ENCODE measurements around the gene RAMAC. TPM values are rescaled to one million over a fixed set of nuclear protein-coding genes. Genes with fewer than 3 reads are reported as not detected.

RAMAC gene
- total RNA-seq, 1 donor from 2014 or later, result 23.6 TPM

DNA sequence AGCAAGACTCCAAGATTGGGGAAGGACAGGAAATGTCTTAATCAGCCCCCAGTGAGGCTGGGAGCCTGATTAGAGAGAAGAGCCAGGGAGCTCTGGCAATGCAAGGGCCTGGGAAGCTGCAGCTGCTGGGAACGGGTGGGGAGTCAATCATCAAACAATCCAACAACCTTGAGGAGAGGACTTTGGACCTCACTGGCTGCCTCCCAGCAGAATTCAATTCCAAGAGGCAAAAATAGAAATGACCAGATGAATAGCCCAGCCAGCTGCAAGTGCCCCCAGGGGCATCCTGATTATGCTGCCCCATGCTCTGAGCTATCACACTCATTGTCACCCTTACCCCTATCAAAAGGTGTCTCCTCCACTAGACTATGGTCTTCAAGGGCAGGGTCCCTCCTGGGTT lies 27.4 kb upstream of the RAMAC start:
- H3K36me3 Mint-ChIP-seq (ENCODE audit: low read depth, unreplicated experiment), result peaks cover 5% of the 10 kb centered on the region

DNA sequence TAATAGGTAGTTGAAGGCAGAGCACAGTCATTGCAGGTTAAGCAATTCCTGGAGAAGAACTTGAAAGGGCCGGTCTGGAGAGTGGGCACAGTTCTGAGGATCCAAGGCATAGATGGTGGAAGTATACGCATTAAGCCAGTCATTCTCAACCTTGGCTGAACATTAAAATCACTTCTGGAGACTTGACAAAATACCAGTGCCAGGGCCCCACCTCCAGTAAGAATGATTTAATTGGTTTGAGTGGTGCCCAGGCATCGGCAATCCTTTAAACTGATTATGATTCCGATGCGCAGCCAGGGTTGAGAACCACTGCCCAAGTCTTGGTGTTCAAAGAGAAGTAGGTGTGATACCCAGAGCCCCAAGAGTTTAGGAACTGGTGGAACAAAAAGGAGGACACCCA lies 26.6 kb upstream of the RAMAC start:
- H3K27ac Mint-ChIP-seq (ENCODE audit: unreplicated experiment), result no peak overlapping the region
- DNase-seq (ENCODE audit: low spot score), result no peak
- H3K4me1 Mint-ChIP-seq (ENCODE audit: unreplicated experiment), result peaks cover 4% of the 10 kb centered on the region
- no peak overlapping the region for H3K4me3 Mint-ChIP-seq (ENCODE audit: unreplicated experiment)
- TF ChIP-seq, protein P1, sequence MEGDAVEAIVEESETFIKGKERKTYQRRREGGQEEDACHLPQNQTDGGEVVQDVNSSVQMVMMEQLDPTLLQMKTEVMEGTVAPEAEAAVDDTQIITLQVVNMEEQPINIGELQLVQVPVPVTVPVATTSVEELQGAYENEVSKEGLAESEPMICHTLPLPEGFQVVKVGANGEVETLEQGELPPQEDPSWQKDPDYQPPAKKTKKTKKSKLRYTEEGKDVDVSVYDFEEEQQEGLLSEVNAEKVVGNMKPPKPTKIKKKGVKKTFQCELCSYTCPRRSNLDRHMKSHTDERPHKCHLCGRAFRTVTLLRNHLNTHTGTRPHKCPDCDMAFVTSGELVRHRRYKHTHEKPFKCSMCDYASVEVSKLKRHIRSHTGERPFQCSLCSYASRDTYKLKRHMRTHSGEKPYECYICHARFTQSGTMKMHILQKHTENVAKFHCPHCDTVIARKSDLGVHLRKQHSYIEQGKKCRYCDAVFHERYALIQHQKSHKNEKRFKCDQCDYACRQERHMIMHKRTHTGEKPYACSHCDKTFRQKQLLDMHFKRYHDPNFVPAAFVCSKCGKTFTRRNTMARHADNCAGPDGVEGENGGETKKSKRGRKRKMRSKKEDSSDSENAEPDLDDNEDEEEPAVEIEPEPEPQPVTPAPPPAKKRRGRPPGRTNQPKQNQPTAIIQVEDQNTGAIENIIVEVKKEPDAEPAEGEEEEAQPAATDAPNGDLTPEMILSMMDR (IDR thresholded peaks at IDR 0.05; ENCODE audit: unreplicated experiment), result no peak
- no peaks in the 10 kb centered on the region for H3K9me3 Mint-ChIP-seq (ENCODE audit: unreplicated experiment)
- H3K27me3 Mint-ChIP-seq (ENCODE audit: unreplicated experiment), result peaks cover 2% of the 10 kb centered on the region
- H3K36me3 Mint-ChIP-seq (ENCODE audit: low read depth, unreplicated experiment), result peaks cover 5% of the 10 kb centered on the region

More for the DNA sequence above, 27.4 kb upstream of the RAMAC start:
- Mint-ChIP-seq H3K9me3 (ENCODE audit: unreplicated experiment) (no peaks in the 10 kb centered on the region), H3K4me1 (ENCODE audit: unreplicated experiment) (peaks cover 4% of the 10 kb centered on the region), H3K27me3 (ENCODE audit: unreplicated experiment) (peaks cover 2% of the 10 kb centered on the region), H3K4me3 (ENCODE audit: unreplicated experiment) (no peak overlapping the region), H3K27ac (ENCODE audit: unreplicated experiment) (no peak overlapping the region)
- TF ChIP-seq, protein P1 (IDR thresholded peaks at IDR 0.05; ENCODE audit: unreplicated experiment), result no peak
- no peak for DNase-seq (ENCODE audit: low spot score)

DNA sequence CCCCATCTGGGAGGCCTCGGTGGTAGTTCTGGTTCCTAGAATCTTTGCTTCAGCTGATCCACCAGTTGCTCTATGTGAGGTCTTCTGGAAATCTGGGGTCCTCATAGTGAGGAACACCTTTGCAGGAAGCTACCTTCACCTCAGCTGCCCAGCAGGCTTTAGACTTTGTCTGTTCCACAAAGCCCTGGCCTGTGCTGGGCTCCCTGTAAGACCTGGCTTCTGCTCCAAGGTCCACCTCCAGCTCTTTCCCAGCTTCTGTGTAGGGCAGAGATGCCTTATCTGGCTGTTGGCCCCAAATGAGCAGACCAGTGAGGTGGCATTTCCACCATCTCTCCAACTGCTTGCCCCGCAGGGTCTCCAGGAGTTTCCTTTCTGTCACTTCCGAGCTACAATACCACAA lies 25.2 kb upstream of the RAMAC start:
- Mint-ChIP-seq H3K4me1 (ENCODE audit: unreplicated experiment) (peaks cover 4% of the 10 kb centered on the region), H3K4me3 (ENCODE audit: unreplicated experiment) (no peak overlapping the region), H3K36me3 (ENCODE audit: low read depth, unreplicated experiment) (peaks cover 5% of the 10 kb centered on the region), H3K9me3 (ENCODE audit: unreplicated experiment) (no peaks in the 10 kb centered on the region), H3K27ac (ENCODE audit: unreplicated experiment) (no peak overlapping the region), H3K27me3 (ENCODE audit: unreplicated experiment) (peaks cover 2% of the 10 kb centered on the region)
- DNase-seq (ENCODE audit: low spot score), result no peak
- TF ChIP-seq, protein P1 (IDR thresholded peaks at IDR 0.05; ENCODE audit: unreplicated experiment), result no peak

DNA sequence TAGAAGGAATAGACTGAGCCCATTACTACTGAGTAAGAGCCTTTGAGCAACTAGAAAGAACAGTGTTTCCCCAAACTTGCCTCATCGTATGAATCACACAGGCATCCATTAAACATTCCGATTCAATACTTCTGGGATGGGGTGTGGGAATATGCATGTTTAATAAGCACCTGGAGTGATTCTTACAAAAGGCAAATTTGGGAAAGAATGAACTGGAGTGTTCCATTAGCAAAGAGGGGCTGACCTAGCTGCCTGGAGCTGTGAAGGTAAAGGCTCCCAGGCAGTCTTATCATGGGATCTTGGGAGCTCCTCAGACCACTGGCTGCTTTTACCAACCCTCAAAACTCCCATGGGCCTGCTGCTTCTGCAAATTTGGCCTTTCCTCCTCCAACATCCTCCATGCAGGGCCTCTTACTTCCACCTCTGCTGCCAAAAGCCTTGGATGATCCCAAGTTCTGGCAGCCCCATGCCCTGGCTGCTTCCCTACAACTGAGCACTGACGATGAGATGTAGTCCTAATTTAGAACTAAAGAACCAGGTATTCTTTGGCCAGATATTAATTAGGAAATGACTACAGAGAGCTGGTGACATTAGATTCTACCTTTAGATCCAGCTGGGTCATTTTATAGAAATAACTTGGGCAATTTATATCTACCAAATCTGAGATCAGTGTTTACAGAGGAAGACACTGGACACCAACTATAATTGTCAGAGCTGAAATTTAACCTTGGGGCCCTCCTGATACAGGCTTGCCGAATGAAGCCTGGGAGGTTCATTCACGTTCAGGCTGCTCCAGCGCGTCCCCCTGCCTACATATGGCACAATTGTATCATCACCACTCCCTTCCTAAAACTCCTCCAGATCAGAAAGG lies 22.3 kb upstream of the RAMAC start:
- Mint-ChIP-seq H3K9me3 (ENCODE audit: unreplicated experiment) (no peaks in the 10 kb centered on the region), H3K27me3 (ENCODE audit: unreplicated experiment) (no peaks in the 10 kb centered on the region), H3K4me1 (ENCODE audit: unreplicated experiment) (no peaks in the 10 kb centered on the region), H3K4me3 (ENCODE audit: unreplicated experiment) (no peak overlapping the region), H3K36me3 (ENCODE audit: low read depth, unreplicated experiment) (no peaks in the 10 kb centered on the region), H3K27ac (ENCODE audit: unreplicated experiment) (no peak overlapping the region)
- DNase-seq (ENCODE audit: low spot score), result no peak
- TF ChIP-seq, protein P1 (IDR thresholded peaks at IDR 0.05; ENCODE audit: unreplicated experiment), result no peak

DNA sequence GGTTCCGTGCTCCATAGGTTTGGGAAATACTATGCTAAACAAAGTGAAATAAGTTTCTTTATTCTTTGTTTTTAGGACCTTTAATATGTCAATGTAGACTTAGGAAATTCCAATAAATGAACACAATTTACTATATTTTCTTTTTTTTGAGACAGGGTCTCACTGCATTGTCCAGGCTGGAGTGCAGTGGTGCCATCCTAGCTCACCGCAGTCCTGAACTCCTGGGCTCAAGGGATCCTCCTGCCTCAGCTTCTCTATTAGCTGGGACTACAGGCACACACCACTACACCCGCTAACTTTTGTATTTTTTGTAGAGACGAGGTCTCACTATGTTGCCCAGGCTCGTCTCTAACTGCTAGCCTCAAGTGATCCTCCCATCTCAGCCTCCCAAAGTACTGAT lies 21.1 kb upstream of the RAMAC start:
- Mint-ChIP-seq H3K27ac (ENCODE audit: unreplicated experiment) (no peak overlapping the region), H3K4me3 (ENCODE audit: unreplicated experiment) (no peak overlapping the region), H3K9me3 (ENCODE audit: unreplicated experiment) (no peaks in the 10 kb centered on the region), H3K27me3 (ENCODE audit: unreplicated experiment) (no peaks in the 10 kb centered on the region), H3K36me3 (ENCODE audit: low read depth, unreplicated experiment) (no peaks in the 10 kb centered on the region), H3K4me1 (ENCODE audit: unreplicated experiment) (no peaks in the 10 kb centered on the region)
- no peak for DNase-seq (ENCODE audit: low spot score)
- TF ChIP-seq, protein P1 (IDR thresholded peaks at IDR 0.05; ENCODE audit: unreplicated experiment), result no peak
